Activated naive CD4-positive, alpha-beta T cell treated with anti-CD3 and anti-CD28 coated beads, Interleukin-2, amount 50 U/mL, for 16 hours (primary cell): ENCODE results near the gene PCAT6.
"Not testable (repeated sequence)": the region's sequence is repeated elsewhere in the genome, so short reads cannot be mapped to it uniquely, and the experiment has no call there.

ENCODE experiments used
- DNase-seq: peaks from one replicate; pipeline ENCODE4 v3.0.0-alpha.2; 2020

The PCAT6 gene

DNA sequence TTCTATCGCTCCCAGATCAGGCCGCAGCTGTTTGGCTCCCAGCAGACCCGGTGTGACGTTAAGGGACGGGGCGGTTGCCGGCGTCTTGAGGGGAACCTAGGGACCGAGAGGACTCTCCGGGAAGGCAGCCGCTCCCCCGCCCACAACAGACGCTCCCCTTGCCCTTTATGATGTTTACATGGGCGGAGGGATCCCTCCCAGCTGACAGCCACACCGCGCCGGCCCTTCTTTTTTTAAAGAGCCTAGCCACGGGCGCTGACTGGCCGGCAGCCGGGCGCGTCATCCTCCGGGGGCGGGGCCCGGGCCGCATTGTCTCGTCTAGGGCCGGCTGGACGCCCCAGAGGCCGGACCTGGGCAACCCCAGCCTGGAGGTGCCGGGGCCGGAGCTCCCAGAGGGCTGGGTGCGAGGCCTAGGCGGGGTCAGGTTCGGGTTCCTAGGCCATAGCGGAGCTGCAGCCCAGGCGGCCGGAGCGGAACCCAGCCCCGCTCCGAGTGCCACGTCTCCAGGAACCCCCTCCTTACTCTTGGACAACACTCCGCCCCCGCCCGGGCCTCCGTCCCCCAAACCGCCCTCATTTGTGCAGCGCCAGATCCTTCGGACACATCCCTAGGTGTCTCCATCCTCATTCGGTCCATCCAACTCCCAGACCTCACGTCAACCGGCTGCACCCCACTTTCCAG lies at the start of gene PCAT6:
PCAT6 (plus strand) TSS at position 340 of the 681 bp plus-strand sequence.
- DNase-seq, result peak; percentile 86

DNA sequence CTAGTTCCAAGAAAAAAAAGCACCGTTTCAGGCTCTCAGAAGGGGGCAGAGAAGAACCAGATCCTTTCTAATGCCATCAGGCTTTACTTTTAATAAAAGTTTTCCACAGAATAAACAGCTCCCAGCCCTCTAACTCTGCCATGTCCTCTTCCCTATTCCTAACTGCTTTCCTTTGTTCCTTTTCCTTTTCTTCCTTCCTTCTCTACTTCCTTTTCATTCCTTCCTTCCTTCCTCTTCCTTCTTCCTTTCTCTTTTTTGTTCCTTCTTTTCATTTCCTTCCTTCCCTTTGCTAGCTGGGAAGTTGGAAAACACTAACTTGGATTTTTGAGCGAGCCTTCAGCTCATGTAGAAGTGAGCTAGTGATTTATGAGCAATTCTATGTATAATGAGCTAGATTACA lies 48.7 kb upstream of the PCAT6 start:
- DNase-seq, result no peak

DNA sequence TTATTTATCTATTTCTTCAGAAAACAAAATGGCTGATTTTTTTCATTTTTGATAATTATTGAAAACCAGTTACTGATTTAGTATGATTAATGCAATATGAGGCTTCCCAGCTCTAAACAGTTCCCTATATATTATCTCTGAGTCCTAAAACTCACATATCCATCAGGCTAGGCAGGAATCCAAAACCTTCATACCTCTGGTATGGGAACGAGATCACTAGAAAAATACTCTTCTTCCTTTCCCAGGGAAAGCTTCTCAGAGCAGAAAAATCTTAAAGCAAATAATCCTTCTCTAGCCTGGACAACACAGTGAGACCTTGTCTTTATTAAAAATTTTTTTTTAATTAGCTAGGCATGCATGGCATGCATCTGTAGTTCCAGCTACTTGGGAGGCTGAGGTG lies 45.0 kb upstream of the PCAT6 start:
- DNase-seq, result no peak

DNA sequence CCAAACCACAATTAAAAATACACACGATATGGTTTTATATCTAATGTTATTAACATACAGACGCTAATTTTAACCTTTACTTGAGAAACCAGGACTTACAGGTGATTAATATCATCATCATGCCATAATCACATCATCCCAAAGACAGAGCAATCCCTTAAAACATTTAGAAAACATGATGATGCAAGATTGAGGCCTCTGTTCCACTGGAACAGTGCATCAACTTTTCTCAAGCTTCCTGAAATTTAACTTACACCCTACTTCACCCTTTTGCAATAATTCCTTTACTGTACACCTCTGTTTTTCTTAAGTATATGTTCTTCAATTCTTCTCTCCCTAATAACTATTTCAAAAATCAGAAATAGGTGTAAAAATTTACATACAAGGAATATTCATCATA lies 40.6 kb upstream of the PCAT6 start:
- no peak for DNase-seq

DNA sequence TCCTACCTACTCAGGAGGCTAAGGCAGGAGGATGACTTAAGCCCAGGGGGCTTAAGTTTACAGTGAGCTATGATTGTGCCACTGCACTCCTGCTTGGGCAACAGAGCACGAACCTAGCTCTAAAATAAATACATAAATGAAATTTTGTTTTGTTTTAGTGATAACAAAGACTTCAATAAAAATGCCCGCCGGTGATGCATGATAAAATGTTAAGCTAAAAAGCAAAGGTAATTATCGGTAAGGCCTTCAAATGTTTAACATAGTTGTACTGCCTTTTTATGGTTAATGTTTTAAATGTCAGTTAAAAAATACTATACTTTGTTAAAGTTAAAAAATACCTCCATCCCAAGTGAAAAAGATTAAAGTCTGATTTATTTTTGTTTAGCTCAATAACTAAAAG lies 29.6 kb upstream of the PCAT6 start:
- no peak for DNase-seq

DNA sequence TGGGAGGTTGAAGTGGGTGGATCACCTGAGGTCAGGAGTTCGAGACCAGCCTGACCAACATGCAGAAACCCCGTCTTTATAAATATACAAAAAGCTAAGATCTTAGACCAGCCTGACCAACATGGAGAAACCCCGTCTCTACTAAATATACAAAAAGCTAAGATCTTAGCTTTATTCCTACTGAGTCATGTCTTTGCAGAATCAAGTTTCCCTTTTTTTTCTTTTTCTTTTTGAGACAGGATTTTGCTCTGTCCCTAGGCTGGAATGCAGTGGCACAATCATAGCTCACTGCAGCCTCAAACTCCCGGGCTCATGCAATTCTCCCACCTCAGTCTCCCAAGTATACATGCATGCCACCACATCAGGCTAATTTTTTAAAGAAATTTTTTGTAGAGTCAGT lies 23.9 kb upstream of the PCAT6 start:
- no peak for DNase-seq

DNA sequence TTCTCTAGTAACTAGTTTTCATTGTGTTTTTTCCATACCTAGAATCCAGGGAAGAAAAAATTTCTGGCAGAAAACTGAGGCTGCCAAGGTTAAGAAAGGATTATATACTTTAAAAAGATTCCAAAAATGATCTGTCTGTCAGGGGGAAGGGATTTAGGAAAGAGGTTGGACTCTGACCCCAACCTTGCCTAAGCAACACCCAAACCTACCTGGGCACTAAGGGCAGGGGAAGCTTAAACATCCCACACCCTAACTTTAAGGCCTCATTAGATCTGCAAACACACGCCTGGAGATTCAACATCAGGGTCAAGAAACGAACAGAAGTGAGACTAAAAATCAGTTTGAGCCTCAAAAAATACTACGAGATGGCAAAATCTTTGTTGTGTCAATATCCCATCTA lies 22.0 kb upstream of the PCAT6 start:
- no peak for DNase-seq

DNA sequence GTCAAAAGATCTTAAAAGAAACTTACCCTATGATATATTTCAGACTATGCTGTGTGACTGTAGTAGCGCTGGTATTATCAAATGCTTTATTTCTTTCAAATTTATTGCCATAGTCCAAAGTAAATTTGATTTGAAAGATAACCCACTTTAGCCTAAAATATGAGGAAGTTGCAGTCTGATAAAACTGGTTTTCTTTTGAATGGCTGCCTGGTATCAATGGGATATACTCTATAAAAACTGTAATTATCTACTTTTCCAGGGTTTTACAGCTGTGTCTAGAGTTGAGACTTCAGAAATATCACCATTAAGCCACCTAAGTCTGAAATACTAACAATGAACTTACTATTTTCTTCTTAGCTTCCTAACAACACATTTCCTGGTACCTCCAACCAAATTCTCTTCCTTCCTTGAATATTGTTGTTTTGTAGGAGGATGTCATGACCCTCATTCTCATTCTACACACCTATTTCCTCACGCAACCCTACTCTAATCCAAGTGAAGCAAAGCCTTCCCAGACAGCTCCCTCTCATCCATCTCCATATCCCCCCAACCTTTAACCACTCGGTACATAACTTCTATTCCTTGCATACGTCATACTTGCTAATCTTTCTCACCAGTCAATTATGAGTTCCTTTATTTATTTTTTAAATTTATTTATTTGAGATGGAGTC lies 19.5 kb upstream of the PCAT6 start:
- DNase-seq, result no peak

DNA sequence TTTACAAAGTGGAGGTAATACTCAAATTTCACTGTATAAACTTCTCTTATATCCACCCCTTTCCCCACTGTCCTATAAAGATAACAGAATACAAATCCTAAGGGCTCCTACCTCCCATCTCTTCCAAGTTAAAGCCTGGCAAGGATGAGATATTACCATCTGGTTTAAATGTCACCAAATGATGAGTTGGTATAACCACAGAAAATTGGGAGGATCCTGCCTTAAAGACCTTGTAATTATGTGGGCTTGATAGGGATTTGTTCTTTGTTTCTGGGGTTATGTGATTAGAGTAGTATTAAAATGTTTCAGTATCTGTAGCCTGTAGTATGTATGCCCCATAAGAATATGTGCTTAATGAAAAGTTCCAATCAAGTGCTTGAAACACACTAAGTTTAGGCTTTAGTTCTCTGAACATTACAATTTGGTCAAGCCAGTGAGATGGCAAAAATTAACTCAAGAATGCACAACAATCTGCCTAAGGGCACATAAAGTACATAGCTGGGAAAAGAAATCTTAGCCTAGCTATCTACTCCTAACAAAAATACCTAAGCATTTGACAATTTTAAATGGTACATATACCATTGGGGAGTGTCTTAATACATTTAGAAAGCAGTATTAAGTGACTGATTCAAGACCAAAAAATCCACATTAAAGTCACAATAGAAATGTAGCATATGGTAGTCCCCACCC lies 16.6 kb upstream of the PCAT6 start:
- no peak for DNase-seq

DNA sequence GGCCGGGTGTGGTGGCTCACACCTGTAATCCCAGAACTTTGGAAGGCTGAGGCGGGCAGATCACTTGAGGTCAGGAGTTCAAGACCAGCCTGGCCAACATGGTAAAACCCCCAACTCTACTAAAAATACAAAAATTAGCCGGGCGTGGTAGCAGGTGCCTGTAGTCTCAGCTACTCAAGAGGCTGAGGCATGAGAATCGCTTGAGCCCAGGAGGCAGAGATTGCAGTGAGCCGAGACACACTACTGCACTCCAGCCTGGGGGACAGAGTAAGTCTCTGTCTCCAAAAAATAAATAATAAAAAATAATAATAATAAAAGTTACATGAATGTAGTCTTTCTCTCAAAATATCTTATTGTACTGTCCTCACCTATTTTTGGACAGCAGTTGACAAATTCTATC lies 15.8 kb upstream of the PCAT6 start:
- not testable (repeated sequence) for DNase-seq

DNA sequence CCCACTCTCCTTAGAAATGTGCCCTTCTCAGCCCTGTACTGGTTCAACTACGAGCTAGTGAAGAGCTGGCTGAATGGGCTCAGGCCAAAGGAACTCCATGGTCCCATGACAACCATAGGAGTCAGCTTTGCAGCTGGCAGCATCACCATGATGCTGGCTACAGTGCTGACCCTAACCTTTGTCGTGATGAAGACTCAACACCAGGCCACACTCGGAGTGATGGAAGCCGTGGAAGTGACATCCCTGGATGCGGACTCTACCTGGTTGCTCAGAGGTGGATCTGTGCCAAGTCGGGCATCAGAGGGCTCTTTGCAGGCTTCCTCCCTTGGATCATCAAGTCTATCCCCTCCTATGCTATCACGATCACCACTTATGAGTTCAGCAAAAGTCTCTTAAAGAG lies 14.1 kb upstream of the PCAT6 start:
- DNase-seq, result no peak

DNA sequence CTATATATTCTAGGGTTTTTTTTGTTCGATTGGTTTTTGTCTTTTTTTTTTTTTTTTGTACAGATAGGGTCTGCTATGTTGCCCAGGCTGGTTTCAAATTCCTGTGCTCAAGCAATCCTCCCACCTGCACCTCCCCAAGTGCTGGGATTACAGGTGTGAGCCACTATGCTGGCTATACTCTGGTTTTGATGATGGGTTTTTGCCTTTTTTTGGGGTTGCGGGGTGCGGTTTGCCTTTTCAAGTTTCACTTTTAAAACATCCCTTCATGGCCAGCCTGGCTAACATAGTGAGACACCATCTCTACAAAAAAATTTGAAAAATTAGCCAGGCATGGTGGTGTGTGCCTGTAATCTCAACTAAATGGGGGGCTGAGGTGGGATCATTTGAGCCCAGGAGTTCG lies 12.5 kb upstream of the PCAT6 start:
- DNase-seq, result no peak

DNA sequence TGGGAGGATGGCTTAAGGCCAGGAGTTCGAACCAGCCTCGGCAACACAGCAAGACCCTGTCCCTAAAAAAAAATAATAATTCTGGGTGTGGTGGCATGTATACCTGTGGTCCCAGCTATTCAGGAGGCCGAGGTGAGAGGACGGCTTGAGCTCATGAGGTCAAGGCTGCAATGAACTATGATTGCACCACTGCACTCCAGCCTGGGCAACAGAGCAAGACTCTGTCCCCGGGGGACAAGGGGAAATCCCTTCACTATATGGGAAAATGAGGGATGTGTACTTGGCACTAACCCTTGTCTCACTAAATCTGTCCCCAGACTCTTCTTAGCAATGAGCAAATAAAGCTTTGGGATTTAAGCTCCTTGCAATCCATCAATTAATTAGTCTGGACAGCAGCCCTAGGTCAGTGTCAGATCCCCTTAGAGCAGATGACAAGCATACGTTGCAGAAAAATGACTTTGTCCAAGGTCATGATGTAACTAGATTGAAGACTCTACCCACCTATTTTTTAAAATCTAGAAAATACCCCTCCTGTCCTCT lies 11.9 kb upstream of the PCAT6 start:
- no peak for DNase-seq

DNA sequence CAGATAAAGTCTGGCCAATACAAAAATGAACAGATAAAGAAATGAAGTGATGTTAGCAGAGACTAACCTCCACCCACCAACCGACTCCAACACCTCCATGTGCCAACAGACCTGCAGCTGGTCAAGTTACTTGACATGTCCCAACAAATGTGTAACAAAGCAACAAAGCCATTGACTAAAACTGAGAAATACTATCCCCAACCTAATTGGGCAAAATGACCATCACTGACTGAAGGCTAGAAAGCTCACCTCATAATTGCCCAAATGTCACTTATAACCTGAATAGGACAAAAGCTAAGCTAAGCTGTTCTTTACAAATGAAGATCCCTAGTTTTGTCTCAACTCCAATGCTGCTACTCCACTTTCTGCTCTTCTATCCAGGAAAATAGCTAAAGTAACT lies 10.0 kb upstream of the PCAT6 start:
- no peak for DNase-seq

DNA sequence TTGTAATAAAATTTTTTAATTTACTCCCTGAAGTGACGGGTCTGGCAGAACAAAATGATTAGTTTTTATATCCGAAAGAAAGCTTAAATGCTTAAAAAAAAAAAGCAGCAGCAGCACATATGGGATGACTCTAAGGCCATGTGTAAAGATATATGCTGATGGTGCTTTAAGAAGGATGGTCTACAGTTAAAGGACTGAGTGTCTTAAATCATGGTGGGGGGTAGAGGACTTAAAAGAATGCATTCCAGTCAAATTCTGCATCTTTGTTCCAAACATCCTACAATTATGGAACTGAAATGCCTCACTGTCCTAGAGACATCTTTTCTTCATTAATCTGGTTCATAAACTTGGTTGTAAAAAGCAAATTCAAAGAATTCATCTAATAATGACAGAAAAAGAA lies 9.6 kb upstream of the PCAT6 start:
- no peak for DNase-seq

DNA sequence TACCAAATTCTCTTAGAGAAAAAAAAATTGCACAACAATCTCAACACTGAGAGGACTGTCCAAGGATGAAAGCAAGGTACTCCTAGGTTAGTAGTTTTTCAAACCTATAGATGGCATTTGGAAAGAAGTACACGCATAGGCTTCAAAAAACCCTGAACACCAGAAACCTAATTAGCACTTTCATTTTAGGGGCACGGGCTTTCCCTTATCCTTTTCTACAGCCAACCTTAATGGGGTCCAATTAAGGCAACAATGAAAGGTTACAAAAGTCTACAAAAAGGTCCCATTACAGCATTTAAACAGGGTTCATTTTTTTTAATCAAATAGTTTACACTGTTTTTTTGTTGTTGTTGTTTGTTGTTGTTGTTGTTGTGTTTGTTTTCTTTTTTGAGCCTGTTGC lies 8.7 kb upstream of the PCAT6 start:
- no peak for DNase-seq

DNA sequence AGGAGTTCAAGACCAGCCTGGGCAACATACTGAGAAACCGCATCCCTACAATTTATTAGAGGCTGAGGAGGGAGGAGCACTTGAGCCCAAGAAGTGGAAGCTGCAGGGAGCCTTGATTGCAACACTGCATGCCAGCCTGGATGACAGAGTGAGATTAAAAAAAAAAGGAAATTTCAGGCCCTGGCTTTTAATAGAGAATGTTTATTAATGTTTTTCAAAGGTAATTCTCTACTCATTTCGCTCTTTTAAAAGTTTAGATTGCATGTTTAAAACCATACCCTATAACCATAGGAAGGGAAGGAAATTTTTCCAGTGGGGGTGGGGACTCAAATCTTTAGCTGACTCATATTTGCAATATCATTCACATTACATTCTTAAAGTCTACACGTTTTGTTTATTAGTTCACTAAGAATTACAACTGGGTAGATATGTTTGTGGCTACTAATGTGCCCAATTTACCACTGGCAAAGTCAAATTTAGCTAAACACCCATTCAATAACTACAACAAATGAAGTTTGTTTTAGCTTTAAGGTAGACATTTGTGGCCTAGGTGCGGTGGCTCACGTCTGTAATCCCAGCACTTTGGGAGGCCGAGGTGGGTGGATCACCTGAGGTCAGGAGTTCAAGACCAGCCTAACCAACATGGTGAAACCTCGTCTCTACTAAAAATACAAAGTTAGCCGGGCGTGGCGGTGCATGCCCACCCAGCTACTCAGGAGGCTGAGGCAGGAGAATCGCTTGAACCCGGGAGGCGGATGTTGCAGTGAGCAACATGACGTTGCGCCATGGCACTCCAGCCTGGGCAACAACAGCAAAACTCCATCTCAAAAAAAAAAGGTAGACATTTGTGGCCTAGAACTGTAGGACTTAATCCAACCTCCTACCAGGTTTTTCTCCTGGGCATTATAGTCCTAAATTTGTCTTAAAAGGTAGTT lies 7.5 kb upstream of the PCAT6 start:
- DNase-seq, result no peak

DNA sequence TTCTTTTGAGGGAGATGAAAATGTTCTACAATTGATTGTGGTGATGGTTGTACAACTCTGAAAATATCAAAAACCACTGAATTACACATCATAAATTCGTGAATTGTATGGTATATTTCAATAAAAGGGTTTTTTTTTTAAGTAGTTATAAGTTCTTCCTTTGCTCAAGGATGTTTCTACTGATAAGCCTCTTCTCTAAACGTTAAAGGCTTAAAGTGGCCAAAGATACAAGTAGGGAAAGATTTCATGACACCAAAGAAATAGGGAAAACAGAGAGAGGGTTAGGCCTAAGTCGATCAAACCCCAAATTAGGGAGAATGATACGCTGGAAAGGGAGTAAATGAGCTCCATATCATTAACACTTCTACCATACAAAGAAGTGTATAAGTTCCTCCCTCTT lies 6.6 kb upstream of the PCAT6 start:
- no peak for DNase-seq

DNA sequence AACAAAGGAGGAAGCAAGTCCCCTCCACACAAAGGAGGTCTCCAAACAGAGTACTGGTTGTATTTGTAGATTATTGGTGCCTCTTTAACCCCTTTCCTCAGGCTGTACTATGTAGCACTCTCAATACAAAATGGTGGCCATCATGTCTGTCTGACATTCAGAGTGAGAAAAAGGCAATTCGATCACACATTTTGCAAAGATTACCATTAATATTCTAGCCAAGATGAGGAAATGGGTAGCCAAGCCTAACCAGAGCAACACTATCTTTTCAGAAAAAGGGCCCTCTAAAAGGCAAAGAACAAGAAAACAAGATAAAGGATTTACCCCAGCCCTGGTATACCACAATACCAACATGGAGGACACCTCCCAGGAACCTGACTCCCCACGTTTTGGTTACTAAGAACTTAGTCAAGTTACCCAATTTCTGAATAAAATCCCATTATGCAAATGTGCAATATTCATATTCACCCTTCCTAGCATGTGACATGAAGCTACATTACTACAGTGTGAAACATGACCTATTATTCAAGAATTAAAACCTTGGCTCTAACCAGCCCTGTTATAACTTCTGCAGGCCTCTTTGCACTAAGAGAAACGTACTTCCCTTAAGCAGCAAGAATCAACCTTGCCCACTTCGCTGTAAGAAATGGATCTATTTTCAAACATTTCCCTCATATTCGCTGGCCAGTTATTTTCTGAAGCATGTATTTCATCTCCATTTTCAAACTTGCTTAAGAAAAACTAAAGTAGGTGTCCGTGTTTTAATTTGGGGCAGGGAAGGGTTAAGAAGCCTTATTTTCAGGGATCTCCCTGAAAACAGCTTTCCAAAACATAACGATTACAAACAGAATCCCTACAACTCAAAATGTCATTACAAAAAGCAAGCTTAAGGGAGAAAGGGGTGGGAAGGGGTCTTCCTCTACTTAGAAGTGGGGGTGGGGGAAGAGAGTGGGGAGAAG lies 4.6 kb upstream of the PCAT6 start:
- peak; percentile 15 for DNase-seq

DNA sequence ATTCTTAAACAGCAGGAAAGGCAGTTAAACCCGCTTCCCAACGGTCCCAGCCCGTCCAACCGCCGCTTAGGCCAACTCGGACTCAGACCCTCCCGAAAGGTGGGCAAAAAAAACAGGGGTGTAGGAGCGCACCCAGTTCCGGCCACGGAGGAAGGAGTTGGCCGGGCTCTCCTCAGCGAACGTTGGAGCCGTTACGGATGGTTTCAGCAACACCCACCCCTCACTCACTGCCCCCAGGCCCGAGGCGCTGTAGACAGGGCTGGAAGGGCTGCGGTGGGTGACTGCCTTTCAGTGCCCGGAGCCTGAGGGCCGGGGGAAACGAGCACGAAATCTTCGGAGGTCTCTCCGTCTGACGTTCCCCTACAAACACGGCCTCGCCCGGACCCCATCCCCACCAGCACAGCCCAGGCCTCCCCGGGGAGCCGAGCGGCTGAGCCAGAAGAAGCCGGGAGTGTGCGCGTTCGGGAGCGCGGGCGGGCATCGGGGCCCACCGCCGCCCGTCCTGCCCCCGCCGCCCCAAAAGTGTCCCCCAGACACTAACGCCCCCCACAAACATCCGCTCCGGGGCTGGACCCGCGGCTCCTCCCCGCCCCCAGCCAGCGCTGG lies 3.8 kb upstream of the PCAT6 start:
- peak; percentile 25 for DNase-seq

DNA sequence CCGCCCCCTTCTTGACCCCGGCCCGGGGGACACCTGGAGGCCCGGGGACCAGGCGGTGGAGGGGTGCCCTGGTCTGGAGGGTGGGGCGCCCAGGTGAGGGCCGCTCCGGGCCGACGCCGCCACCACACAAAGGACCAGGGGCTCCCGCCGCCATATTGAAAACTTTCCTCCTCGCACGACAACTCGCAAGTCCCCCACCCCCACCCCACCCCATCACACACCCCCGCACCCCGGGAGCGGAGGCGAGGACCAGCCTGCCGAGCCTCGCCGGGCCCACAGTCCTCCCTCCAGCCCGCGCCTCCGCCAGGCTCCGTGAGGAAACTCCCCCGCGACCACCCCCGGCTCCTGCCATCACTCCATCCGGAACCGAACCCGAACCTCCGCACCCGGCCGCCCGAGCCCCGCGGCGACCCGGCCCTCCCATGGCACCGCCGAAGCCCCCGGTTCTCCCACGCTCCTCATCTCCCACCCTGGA lies 3.3 kb upstream of the PCAT6 start:
- DNase-seq, result peak; percentile 61
